ENCODE data around the gene PPP2R3B.
A peak's percentile ranks its signal among the peaks of the same experiment; 100 is the strongest.

The PPP2R3B gene

GRCh38 chrX:370244-370962 is 16.3 kb downstream of the PPP2R3B start:
- peaks cover 9% of the 10 kb centered on the region for H3K4me1 ChIP-seq (ENCODE audit: control insufficient read depth, insufficient read depth, low read length)
- CTCF ChIA-PET: no interaction called here
- no peak overlapping the region for H3K27ac ChIP-seq (ENCODE audit: extremely low read depth, low read depth, low read length)
- H3K9me3 ChIP-seq (ENCODE audit: control insufficient read depth, insufficient read depth, low read depth, low read length): no peaks in the 10 kb centered on the region
- H3K4me3 ChIP-seq (ENCODE audit: low read depth, low read length): no peak overlapping the region
- H3K36me3 ChIP-seq (ENCODE audit: control insufficient read depth in 2 of 2, insufficient read depth in 1 of 2, low read length in 2 of 2): no peaks in the 10 kb centered on the region
- TF ChIP-seq ZNF48 (tag by site-specific recombination; IDR thresholded peaks at IDR 0.05): no peak
- TF ChIP-seq ZSCAN23 (tag by site-specific recombination; IDR thresholded peaks at IDR 0.05): no peak
- TF ChIP-seq ZBTB7A (tag by site-specific recombination; IDR thresholded peaks at IDR 0.05; ENCODE audit: low read depth): no peak
- no peak for TF ChIP-seq ELK4 (IDR thresholded peaks at IDR 0.05; ENCODE audit: borderline replicate concordance, low read depth, low read length)
- TF ChIP-seq WT1 (tag by site-specific recombination; IDR thresholded peaks at IDR 0.05): no peak
- TF ChIP-seq ZNF518A (tag by site-specific recombination; conservative IDR thresholded peaks at IDR 0.05; ENCODE audit: low read depth): no peak
- TF ChIP-seq GLIS2 (tag by site-specific recombination; IDR thresholded peaks at IDR 0.05): no peak
- TF ChIP-seq FEZF1 (tag by site-specific recombination; IDR thresholded peaks at IDR 0.05): no peak
- no peak for TF ChIP-seq ZNF423 (tag by site-specific recombination; IDR thresholded peaks at IDR 0.05)
- TF ChIP-seq PRDM6 (tag by site-specific recombination; IDR thresholded peaks at IDR 0.05): no peak
- no peak for TF ChIP-seq ZXDB (tag by site-specific recombination; IDR thresholded peaks at IDR 0.05)
- TF ChIP-seq ZNF785 (tag by site-specific recombination; IDR thresholded peaks at IDR 0.05): no peak
- POLR2A ChIA-PET: no interaction called here

- Histone ChIP-seq H3K4me3 (ENCODE audit: low read depth, low read length) (no peak overlapping the region), H3K36me3 (ENCODE audit: control insufficient read depth in 2 of 2, insufficient read depth in 1 of 2, low read length in 2 of 2) (no peaks in the 10 kb centered on the region), H3K27ac (ENCODE audit: extremely low read depth, low read depth, low read length) (no peak overlapping the region), H3K4me1 (ENCODE audit: control insufficient read depth, insufficient read depth, low read length) (peaks cover 8% of the 10 kb centered on the region), H3K9me3 (ENCODE audit: control insufficient read depth, insufficient read depth, low read depth, low read length) (no peaks in the 10 kb centered on the region)
- TF ChIP-seq ZNF600 (tag by site-specific recombination; IDR thresholded peaks at IDR 0.05): no peak
- no peak for TF ChIP-seq ZNF677 (tag by site-specific recombination; IDR thresholded peaks at IDR 0.05)
- TF ChIP-seq INSM2 (tag by site-specific recombination; IDR thresholded peaks at IDR 0.05): no peak
- no peak for TF ChIP-seq ZBTB20 (tag by site-specific recombination; IDR thresholded peaks at IDR 0.05)
- TF ChIP-seq ZIC2 (tag by site-specific recombination; IDR thresholded peaks at IDR 0.05): 0 out of 2 replicates have a peak, but pooled peaks have one; percentile 8
- ChIA-PET POLR2A (no interaction called here), CTCF (no interaction called here)
Observed at GRCh38 chrX:369563-370101, 17.1 kb downstream of the PPP2R3B start.
